Suppressor macrophage treated with lipopolysaccharide for 4 hours (primary cell): ENCODE measurements around the gene TREH.
"Not testable (repeated sequence)": the region's sequence is repeated elsewhere in the genome, so short reads cannot be mapped to it uniquely, and the experiment has no call there.

Source experiments
- DNase-seq: peaks from one replicate; pipeline ENCODE4 v3.0.0-alpha.2; 2020

Gene TREH

GRCh38 chr11:118679483-118679882, at the start of gene TREH:
TREH (minus strand) TSS chr11:118679650; CDS start chr11:118679627, 23 bp downstream.
- DNase-seq, result no peak

- DNase-seq, result not testable (repeated sequence)
Observed at GRCh38 chr11:118728112-118728511, 48.7 kb upstream of the TREH start.

GRCh38 chr11:118727721-118728066, 48.2 kb upstream of the TREH start:
- DNase-seq, result not testable (repeated sequence)

GRCh38 chr11:118727001-118727720, 47.7 kb upstream of the TREH start:
- DNase-seq, result not testable (repeated sequence)

- not testable (repeated sequence) for DNase-seq
Observed at GRCh38 chr11:118721478-118722015, 42.1 kb upstream of the TREH start.

- DNase-seq, result not testable (repeated sequence)
Observed at GRCh38 chr11:118720740-118721139, 41.3 kb upstream of the TREH start.

GRCh38 chr11:118720078-118720477, 40.6 kb upstream of the TREH start:
- not testable (repeated sequence) for DNase-seq

GRCh38 chr11:118718562-118718961, 39.1 kb upstream of the TREH start:
- DNase-seq, result not testable (repeated sequence)

GRCh38 chr11:118717733-118718132, 38.3 kb upstream of the TREH start:
- DNase-seq, result not testable (repeated sequence)

GRCh38 chr11:118717221-118717620, 37.8 kb upstream of the TREH start:
- not testable (repeated sequence) for DNase-seq

GRCh38 chr11:118715837-118716260, 36.4 kb upstream of the TREH start:
- DNase-seq, result no peak

- DNase-seq, result no peak
Observed at GRCh38 chr11:118715245-118715831, 35.9 kb upstream of the TREH start.

- no peak for DNase-seq
Observed at GRCh38 chr11:118714816-118715215, 35.4 kb upstream of the TREH start.

- DNase-seq, result not testable (repeated sequence)
Observed at GRCh38 chr11:118714416-118714815, 35.0 kb upstream of the TREH start.

- no peak for DNase-seq
Observed at GRCh38 chr11:118708296-118708695, 28.8 kb upstream of the TREH start.

- no peak for DNase-seq
Observed at GRCh38 chr11:118706546-118706825, 27.0 kb upstream of the TREH start.

- DNase-seq, result no peak
Observed at GRCh38 chr11:118705791-118706545, 26.5 kb upstream of the TREH start.

GRCh38 chr11:118705111-118705741, 25.8 kb upstream of the TREH start:
- DNase-seq, result peak; percentile 64

GRCh38 chr11:118703563-118704106, 24.2 kb upstream of the TREH start:
- DNase-seq, result peak; percentile 70

GRCh38 chr11:118699506-118700220, 20.2 kb upstream of the TREH start:
- no peak for DNase-seq

- DNase-seq, result no peak
Observed at GRCh38 chr11:118697346-118697745, 17.9 kb upstream of the TREH start.

- no peak for DNase-seq
Observed at GRCh38 chr11:118696673-118697226, 17.3 kb upstream of the TREH start.
